ENCODE results near the gene ACTL10.

Gene ACTL10

DNA sequence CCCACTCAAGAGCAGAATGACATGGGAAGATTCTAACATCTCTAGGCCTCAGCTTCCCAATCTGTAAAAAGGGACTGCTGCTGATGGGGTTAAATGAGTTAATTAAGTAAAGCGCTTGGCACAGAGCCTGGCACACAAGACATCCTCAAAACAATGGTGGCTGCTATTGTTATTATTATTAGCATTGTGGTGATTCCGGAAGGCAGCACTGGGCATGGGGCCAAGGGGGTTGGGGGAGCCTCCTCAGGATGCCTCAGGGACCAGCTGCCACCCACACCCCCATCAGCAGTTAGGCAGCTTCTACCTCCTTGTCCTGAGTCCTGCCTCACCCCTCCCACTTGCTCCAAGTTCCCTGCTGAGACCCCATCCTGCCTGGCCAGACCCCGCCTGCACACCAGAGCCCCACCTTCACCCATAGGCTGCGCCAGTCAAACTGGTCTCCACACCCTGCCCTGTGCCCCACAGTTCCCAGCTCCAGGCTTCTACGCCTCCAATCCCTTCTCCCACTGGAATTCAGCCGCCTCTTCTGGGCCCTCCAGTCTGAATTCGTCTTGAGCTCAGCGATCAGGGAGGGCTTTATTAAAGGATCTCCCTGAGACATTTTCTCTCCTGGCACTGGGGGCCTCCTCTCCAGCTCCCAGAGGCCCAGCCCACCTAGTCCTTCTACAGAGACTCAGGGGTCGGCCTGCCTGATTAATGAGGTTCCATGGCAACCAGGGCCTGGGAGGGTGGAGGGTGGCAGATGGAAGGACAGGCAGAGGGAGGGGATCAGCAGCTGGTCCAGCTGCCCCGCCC is 18.0 kb downstream of the ACTL10 start:
- CTCF ChIA-PET, result no interaction called here
- POLR2A ChIA-PET, result interaction anchor here (1.1 to 2.7 kb wide), 5 partner anchors 9 to 47 kb away, joined by 3 to 20 read pairs (median 7); partner anchors contain the start of gene ZNF341
- TF ChIP-seq TARDBP (IDR thresholded peaks at IDR 0.05) (no peak), NFRKB (IDR thresholded peaks at IDR 0.05) (no peak), FOXK2 (IDR thresholded peaks at IDR 0.05) (no peak), ARNT (IDR thresholded peaks at IDR 0.05) (no peak), FOXA1 (IDR thresholded peaks at IDR 0.05) (no peak), HDGF (IDR thresholded peaks at IDR 0.05; ENCODE audit: borderline replicate concordance) (no peak), BHLHE40 (IDR thresholded peaks at IDR 0.05; ENCODE audit: borderline replicate concordance) (no peak), ZNF384 (IDR thresholded peaks at IDR 0.05) (no peak), LEF1 (IDR thresholded peaks at IDR 0.05; ENCODE audit: borderline replicate concordance) (no peak), ELF4 (IDR thresholded peaks at IDR 0.05) (no peak), L3MBTL2 (conservative IDR thresholded peaks at IDR 0.05) (no peak), FOXM1 (IDR thresholded peaks at IDR 0.05; ENCODE audit: borderline replicate concordance) (no peak)
- TF ChIP-seq, protein P1, sequence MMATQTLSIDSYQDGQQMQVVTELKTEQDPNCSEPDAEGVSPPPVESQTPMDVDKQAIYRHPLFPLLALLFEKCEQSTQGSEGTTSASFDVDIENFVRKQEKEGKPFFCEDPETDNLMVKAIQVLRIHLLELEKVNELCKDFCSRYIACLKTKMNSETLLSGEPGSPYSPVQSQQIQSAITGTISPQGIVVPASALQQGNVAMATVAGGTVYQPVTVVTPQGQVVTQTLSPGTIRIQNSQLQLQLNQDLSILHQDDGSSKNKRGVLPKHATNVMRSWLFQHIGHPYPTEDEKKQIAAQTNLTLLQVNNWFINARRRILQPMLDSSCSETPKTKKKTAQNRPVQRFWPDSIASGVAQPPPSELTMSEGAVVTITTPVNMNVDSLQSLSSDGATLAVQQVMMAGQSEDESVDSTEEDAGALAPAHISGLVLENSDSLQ (IDR thresholded peaks at IDR 0.05), result no peak
- no peak for DNase-seq (ENCODE audit: extremely low spot score)

DNA sequence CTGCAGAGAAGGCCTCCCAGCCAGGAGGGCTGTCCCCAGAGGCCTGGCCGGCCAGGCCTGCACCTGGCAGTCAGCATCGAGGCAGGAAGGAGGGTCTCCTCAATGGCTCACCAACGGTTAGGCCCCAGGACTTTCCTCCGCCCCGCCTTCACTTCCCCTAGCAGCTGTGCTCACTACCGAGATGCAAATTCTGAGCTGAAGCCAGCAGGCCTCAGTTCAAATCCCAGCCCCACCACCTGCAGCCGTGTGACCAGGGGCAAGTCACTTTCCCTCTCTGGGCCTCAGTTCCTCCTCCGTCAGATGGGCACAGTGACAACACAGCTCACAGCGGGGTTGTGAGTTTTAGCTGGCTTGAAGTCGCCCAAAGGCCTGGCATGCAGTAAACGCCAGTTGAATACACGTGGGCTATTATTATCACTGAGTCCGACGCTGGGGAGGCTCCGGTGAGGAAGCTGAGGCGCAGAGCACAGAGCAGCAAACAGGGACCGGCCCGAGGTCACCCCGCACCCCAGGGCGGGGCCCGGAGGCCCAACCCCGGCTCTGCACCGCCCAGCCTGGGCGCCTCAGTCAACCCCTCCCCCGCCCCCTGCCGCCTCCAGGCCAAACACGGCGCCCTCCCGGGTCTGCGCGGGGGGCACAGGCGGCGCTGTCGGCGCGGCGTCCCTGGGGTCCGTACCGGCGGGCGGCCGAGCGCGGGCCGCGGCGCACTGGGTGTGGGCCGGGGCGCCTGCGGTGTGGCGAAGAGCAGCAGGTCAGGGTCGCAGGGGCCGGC is 18.8 kb downstream of the ACTL10 start:
- CTCF ChIA-PET, result no interaction called here
- POLR2A ChIA-PET, result interaction anchor here (1.3 to 2.7 kb wide), 4 partner anchors 9 to 21 kb away, joined by 3 to 20 read pairs (median 10); no protein-coding TSS in a partner anchor
- peak; percentile 52 for DNase-seq (ENCODE audit: extremely low spot score)
- TF ChIP-seq HDGF (IDR thresholded peaks at IDR 0.05; ENCODE audit: borderline replicate concordance) (no peak), NFRKB (IDR thresholded peaks at IDR 0.05) (no peak), BHLHE40 (IDR thresholded peaks at IDR 0.05; ENCODE audit: borderline replicate concordance) (no peak), SUZ12 (IDR thresholded peaks at IDR 0.05) (no peak), L3MBTL2 (conservative IDR thresholded peaks at IDR 0.05) (0 out of 2 replicates have a peak, but pooled peaks have one; percentile 33), LEF1 (IDR thresholded peaks at IDR 0.05; ENCODE audit: borderline replicate concordance) (no peak)

DNA sequence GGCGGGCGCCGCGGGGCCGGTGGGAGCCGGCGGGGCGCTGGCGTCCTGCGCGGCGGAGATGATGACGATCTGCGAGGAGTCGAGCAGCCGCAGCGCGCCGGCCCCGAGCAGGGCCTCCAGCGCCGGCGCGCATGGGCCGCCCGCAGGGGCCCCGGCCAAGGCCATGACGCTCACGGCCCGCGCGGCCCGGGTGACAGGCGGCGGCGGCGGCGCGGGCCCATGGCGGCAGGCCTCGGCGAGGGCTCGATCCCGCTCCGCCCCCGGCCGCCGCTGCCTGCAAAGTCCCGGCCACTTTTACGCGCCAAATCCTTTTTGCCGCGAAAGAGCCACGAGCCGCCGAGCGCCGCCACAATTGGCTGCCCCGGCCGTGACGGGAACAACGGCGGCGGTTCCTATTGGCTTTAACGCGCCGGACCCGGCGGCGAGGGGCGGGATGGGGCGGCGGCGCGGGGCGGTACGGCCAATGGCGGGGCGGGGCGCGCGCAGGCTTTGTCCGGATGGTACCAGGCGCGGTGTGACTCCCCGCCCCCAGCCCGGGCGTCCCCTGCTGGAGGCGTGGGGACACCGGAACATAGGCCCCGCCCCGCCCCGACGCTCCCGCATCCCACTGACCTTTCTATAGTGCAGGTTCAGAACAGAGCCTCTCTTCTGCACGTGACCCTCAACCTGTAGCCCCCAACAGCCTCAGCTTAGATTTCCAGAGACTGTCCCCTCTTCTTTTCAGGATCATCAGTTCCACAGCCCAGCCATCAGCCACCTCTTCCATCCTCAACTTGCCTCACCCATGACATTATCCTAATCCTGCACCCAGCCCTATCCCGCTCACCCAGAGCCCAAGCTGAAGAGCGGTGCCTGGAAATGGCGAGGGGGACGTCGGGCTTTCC is 19.6 kb downstream of the ACTL10 start, which contains the start of gene E2F1:
E2F1 (minus strand) TSS at position 286 of the 884 bp plus-strand sequence; CDS start at position 165, 121 bp downstream.
- TF ChIP-seq L3MBTL2 (conservative IDR thresholded peaks at IDR 0.05) (peak; percentile 61; the same call in 1 of the 2 replicates), CTBP1 (IDR thresholded peaks at IDR 0.05; ENCODE audit: borderline replicate concordance) (no peak)
- CTCF ChIA-PET, result interaction anchor here (0.7 kb wide), 1 partner anchor 9 kb away, joined by 3 read pairs; no protein-coding TSS in a partner anchor
- POLR2A ChIA-PET, result interaction anchor here (1.2 to 2.7 kb wide), 6 partner anchors 8 to 46 kb away, joined by 3 to 20 read pairs (median 6); partner anchors contain the start of genes NECAB3 and ZNF341
- peak; percentile 95 for DNase-seq (ENCODE audit: extremely low spot score)

DNA sequence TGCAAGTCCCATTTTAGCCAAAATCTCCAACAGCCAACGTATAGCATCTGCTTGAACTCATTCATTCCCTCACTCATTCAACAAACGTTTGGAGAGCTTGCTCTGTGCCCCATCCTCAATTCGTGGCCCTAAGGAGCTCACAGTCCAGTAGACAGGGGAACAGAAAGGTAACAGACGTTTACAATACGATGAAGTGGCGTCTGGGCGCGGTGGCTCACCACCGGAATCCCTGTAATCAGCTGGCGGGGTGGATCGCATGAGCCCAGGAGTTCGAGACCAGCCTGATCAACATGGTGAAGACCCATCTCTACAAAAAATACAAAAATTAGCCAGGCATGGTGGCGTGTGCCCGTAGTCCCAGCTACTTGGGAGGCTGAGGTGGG is 20.2 kb downstream of the ACTL10 start:
- DNase-seq (ENCODE audit: extremely low spot score), result no peak
- TF ChIP-seq L3MBTL2 (conservative IDR thresholded peaks at IDR 0.05) (no peak), ARNT (IDR thresholded peaks at IDR 0.05) (no peak), CTBP1 (IDR thresholded peaks at IDR 0.05; ENCODE audit: borderline replicate concordance) (no peak), LEF1 (IDR thresholded peaks at IDR 0.05; ENCODE audit: borderline replicate concordance) (no peak), TARDBP (IDR thresholded peaks at IDR 0.05) (no peak), FOXK2 (IDR thresholded peaks at IDR 0.05) (no peak), NFRKB (IDR thresholded peaks at IDR 0.05) (no peak), SP1 (IDR thresholded peaks at IDR 0.05) (no peak), FOXA1 (IDR thresholded peaks at IDR 0.05) (no peak), ZNF384 (IDR thresholded peaks at IDR 0.05) (no peak), ELF4 (IDR thresholded peaks at IDR 0.05) (no peak), SUZ12 (IDR thresholded peaks at IDR 0.05) (no peak), BHLHE40 (IDR thresholded peaks at IDR 0.05; ENCODE audit: borderline replicate concordance) (no peak), FOXM1 (IDR thresholded peaks at IDR 0.05; ENCODE audit: borderline replicate concordance) (no peak), HDGF (IDR thresholded peaks at IDR 0.05; ENCODE audit: borderline replicate concordance) (no peak)
- TF ChIP-seq, protein P1 (IDR thresholded peaks at IDR 0.05), result no peak
- POLR2A ChIA-PET, result interaction anchor here (1.2 to 1.6 kb wide), 3 partner anchors 13 to 45 kb away, joined by 3 to 8 read pairs (median 5); partner anchors contain the start of genes NECAB3 and ZNF341
- CTCF ChIA-PET, result interaction anchor here (0.7 kb wide), 2 partner anchors 9 to 754 kb away, joined by 3 to 4 read pairs; no protein-coding TSS in a partner anchor

DNA sequence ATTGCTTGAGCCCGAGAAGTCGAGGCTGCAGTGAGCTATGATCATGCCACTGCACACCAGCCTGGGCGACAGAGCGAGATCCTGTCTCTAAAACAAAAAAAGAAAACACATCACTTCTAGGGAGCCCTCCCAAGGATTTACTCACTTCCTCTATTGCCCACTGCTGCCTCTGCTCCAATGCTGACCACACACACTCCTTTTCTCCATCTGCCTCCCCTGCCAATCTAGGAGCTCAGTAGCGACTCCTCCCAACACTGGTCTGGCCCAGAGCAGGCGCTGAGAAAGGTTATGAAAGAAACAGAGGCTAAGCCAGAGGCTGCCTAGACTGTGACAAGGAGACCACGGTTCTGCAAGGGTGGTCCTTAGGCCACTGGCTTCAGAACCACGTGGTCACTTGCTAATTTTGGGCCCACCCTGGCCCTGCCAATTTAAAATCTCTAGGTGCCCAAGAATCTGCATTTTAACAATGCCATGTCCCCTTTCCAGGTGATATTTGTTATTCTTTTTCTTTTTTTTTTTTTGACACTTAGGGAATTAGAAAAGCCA is 20.7 kb downstream of the ACTL10 start:
- ChIA-PET CTCF (interaction anchor here (0.6 to 0.7 kb wide), 2 partner anchors 591 to 755 kb away, joined by 4 to 7 read pairs; no protein-coding TSS in a partner anchor), POLR2A (interaction anchor here (1.2 to 1.6 kb wide), 3 partner anchors 13 to 44 kb away, joined by 3 to 8 read pairs (median 5); partner anchors contain the start of genes NECAB3 and ZNF341)
- no peak for DNase-seq (ENCODE audit: extremely low spot score)
- TF ChIP-seq BHLHE40 (IDR thresholded peaks at IDR 0.05; ENCODE audit: borderline replicate concordance), result no peak
- no peak for TF ChIP-seq FOXA1 (IDR thresholded peaks at IDR 0.05)
- TF ChIP-seq ZNF384 (IDR thresholded peaks at IDR 0.05), result no peak
- no peak for TF ChIP-seq CTBP1 (IDR thresholded peaks at IDR 0.05; ENCODE audit: borderline replicate concordance)
- TF ChIP-seq TARDBP (IDR thresholded peaks at IDR 0.05), result no peak
- TF ChIP-seq SUZ12 (IDR thresholded peaks at IDR 0.05), result no peak
- TF ChIP-seq, protein P1 (IDR thresholded peaks at IDR 0.05), result no peak
- TF ChIP-seq SP1 (IDR thresholded peaks at IDR 0.05), result no peak
- no peak for TF ChIP-seq L3MBTL2 (conservative IDR thresholded peaks at IDR 0.05)
- no peak for TF ChIP-seq ARNT (IDR thresholded peaks at IDR 0.05)
- no peak for TF ChIP-seq NFRKB (IDR thresholded peaks at IDR 0.05)
- no peak for TF ChIP-seq FOXM1 (IDR thresholded peaks at IDR 0.05; ENCODE audit: borderline replicate concordance)
- TF ChIP-seq FOXK2 (IDR thresholded peaks at IDR 0.05), result no peak
- TF ChIP-seq LEF1 (IDR thresholded peaks at IDR 0.05; ENCODE audit: borderline replicate concordance), result no peak
- TF ChIP-seq HDGF (IDR thresholded peaks at IDR 0.05; ENCODE audit: borderline replicate concordance), result no peak

Data from HEK293T (cell line).